ENCODE data around the gene C6orf15.

GRCh38 chr6:31142361-31142761, 30.0 kb upstream of the C6orf15 start:
- TF ChIP-seq CTCF (IDR thresholded peaks at IDR 0.05) (no peak), EZH2phosphoT487 (IDR thresholded peaks at IDR 0.05) (no peak), EZH2 (IDR thresholded peaks at IDR 0.05) (no peak)
